PC-9 (cell line): ENCODE data around the gene SYT1. TPM values are rescaled to one million over a fixed set of nuclear protein-coding genes. Genes with fewer than 3 reads are reported as not detected.

ENCODE experiments used
- BruUV-seq: library from RNA; stranded (reverse); fragments of 400-500 nt; replicated peaks from 2 replicates; lab custom pipeline; 2021; lab: Mats Ljungman, UMichigan
- CTCF ChIA-PET: fragments of 300-600 bp; sonication (Branson Sonifier 250); formaldehyde crosslinking; loops from one replicate; lab custom pipeline; 2022; ENCODE audit warnings: antibody characterized with exemption; lab: Charles Lee
- POLR2A ChIA-PET: fragments of 300-600 bp; sonication (Branson Sonifier 250); formaldehyde crosslinking; loops from one replicate; lab custom pipeline; 2022; ENCODE audit warnings: antibody characterized with exemption; ENCODE audit not compliant: unreplicated experiment; lab: Charles Lee
- DNase-seq, 2 experiments: peaks; one replicate each; pipeline versions ENCODE4 v3.0.0 to v3.0.0-alpha.2; 2015 to 2022; ENCODE audit warnings: mixed read lengths in 1 of 2
- H2AFZ ChIP-seq: fragments of 200-600 bp; sonication (generic); 2 replicates; pipeline ENCODE4 v1.8.1; 2017; ENCODE audit warnings: antibody characterized with exemption
- H3F3A ChIP-seq: fragments of 200-600 bp; sonication (generic); 2 replicates; pipeline ENCODE4 v1.8.1; 2017; ENCODE audit warnings: antibody characterized with exemption, mild to moderate bottlenecking, low read depth; ENCODE audit not compliant: insufficient read depth
- H3K27ac ChIP-seq: fragments of 200-600 bp; sonication (generic); 2 replicates; pipeline ENCODE4 v1.6.1; 2016; ENCODE audit warnings: mixed run types
- H3K27me3 ChIP-seq: fragments of 200-600 bp; sonication (generic); 2 replicates; pipeline ENCODE4 v1.6.1; 2016; ENCODE audit warnings: low read depth, mixed run types; ENCODE audit not compliant: insufficient read depth
- H3K36me3 ChIP-seq: fragments of 200-600 bp; sonication (generic); 2 replicates; pipeline ENCODE4 v1.6.1; 2016; ENCODE audit warnings: low read depth, mixed run types
- H3K4me1 ChIP-seq: fragments of 200-600 bp; sonication (generic); replicated peaks from 2 replicates; pipeline ENCODE4 v1.6.1; 2016; ENCODE audit warnings: mixed run types; ENCODE audit not compliant: insufficient read depth
- H3K4me2 ChIP-seq: fragments of 200-600 bp; sonication (generic); 2 replicates; pipeline ENCODE4 v1.6.1; 2017; ENCODE audit warnings: mixed run types
- H3K4me3 ChIP-seq: fragments of 200-600 bp; sonication (generic); 2 replicates; pipeline ENCODE4 v1.6.1; 2016; ENCODE audit warnings: mixed run types
- H3K79me2 ChIP-seq: fragments of 200-600 bp; sonication (generic); 2 replicates; pipeline ENCODE4 v1.6.1; 2017; ENCODE audit warnings: low read depth, mixed run types
- H3K9me2 ChIP-seq: fragments of 200-600 bp; sonication (generic); 2 replicates; pipeline ENCODE4 v1.8.1; 2017; ENCODE audit warnings: mild to moderate bottlenecking; ENCODE audit not compliant: insufficient read depth
- H3K9me3 ChIP-seq: fragments of 200-600 bp; sonication (generic); 2 replicates; pipeline ENCODE4 v1.8.1; 2016; ENCODE audit warnings: low read depth; ENCODE audit not compliant: insufficient read depth
- H4K20me1 ChIP-seq: fragments of 200-600 bp; sonication (generic); 2 replicates; pipeline ENCODE4 v1.8.1; 2017; ENCODE audit not compliant: insufficient read depth
- CTCF ChIP-seq: fragments of 200-600 bp; sonication (generic); conservative IDR thresholded peaks from 2 replicates; pipeline ENCODE4 v1.6.1; 2017; ENCODE audit warnings: mixed run types, antibody characterized with exemption, mild to moderate bottlenecking, moderate library complexity
- EZH2 ChIP-seq: fragments of 200-600 bp; sonication (generic); IDR thresholded peaks from 2 replicates; pipeline ENCODE4 v1.8.0; 2017; ENCODE audit warnings: antibody characterized with exemption, low read depth
- intact Hi-C: fragments of 100-400 bp; cut with micrococcal nuclease; formaldehyde crosslinking; loops from one replicate; pipeline ENCODE4 v1.10.0; 2022; ENCODE audit not compliant: unreplicated experiment
- total RNA-seq: library from RNA; stranded (reverse); gene quantifications from 2 replicates; pipeline ENCODE4 v1.2.3, GENCODE V29; 2021

Gene SYT1
- total RNA-seq, 1 experiment from 2014 or later, result 1.2 TPM

DNA sequence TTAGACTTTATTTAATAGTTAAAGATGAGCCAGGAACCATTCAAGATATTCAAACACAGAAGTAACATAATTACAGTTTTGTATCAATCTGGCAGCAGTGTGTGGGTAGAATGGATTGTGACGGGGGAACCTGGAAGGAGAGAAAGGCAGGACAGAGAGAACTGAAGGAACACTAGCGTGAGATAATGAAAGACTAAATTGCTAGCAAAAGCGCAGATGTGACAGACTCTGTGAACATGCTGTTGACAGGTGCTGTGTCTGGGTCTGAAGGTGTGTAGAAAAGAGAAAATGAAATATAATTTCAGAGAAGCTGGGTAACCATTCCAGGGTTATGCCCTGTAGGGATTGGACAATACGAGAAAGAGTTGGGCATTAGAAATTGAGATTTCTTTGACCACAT lies 372.3 kb downstream of the SYT1 start:
- H4K20me1 ChIP-seq, result no peaks in the 10 kb centered on the region
- no peak overlapping the region for H3K4me2 ChIP-seq
- ChIA-PET CTCF (no interaction called here), POLR2A (no interaction called here)
- H3K4me1 ChIP-seq, result no peaks in the 10 kb centered on the region
- H3F3A ChIP-seq, result no peaks in the 10 kb centered on the region
- TF ChIP-seq EZH2 (no peak), CTCF (no peak)
- no peaks in the 10 kb centered on the region for H3K79me2 ChIP-seq
- no peaks in the 10 kb centered on the region for H3K27me3 ChIP-seq
- no peaks in the 10 kb centered on the region for H3K9me2 ChIP-seq
- H3K4me3 ChIP-seq, result no peak overlapping the region
- H3K9me3 ChIP-seq, result no peaks in the 10 kb centered on the region
- H3K27ac ChIP-seq, result no peak overlapping the region
- H3K36me3 ChIP-seq, result no peaks in the 10 kb centered on the region
- no peak for DNase-seq
- H2AFZ ChIP-seq, result no peak overlapping the region
- intact Hi-C loops, result no loop called here
- no TSS peak for BruUV-seq

- POLR2A ChIA-PET, result no interaction called here
Observed at GRCh38 chr12:79238246-79238645, 373.7 kb downstream of the SYT1 start.

DNA sequence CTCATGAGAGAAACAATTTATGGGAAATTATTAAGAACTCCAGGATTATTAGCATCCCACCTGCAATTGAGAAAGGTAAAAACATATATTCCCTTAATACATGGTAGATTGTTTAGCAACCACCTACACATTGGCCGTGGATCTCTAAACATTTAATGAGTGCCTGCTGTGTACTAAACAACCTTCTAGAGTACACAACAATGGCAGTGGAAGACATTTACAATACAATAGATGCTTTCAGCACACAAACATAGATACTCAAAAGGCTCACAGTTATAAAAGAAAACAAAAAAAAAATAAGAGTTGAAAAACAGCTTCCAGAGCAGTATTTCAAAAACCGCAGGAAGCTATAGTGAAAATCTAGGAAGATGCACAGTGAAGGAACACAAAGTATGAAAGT lies 382.9 kb downstream of the SYT1 start:
- Histone ChIP-seq H3K4me1 (no peaks in the 10 kb centered on the region), H2AFZ (no peak overlapping the region), H4K20me1 (no peaks in the 10 kb centered on the region), H3K27ac (no peak overlapping the region), H3K79me2 (no peaks in the 10 kb centered on the region), H3K4me2 (no peak overlapping the region), H3K9me2 (no peaks in the 10 kb centered on the region), H3K9me3 (peaks cover under 1% of the 10 kb centered on the region; the same call in 1 of the 2 replicates), H3K27me3 (no peaks in the 10 kb centered on the region), H3F3A (no peaks in the 10 kb centered on the region), H3K4me3 (no peak overlapping the region), H3K36me3 (no peaks in the 10 kb centered on the region)
- intact Hi-C loops, result no loop called here
- ChIA-PET POLR2A (no interaction called here), CTCF (no interaction called here)
- DNase-seq, result no peak
- no peak for TF ChIP-seq CTCF
- no peak for TF ChIP-seq EZH2
- BruUV-seq, result no TSS peak

More at GRCh38 chr12:79238246-79238645, 373.7 kb downstream of the SYT1 start:
- Histone ChIP-seq H3K9me3 (peaks cover 6% of the 10 kb centered on the region; the same call in 1 of the 2 replicates), H3F3A (no peaks in the 10 kb centered on the region), H3K27ac (no peak overlapping the region), H3K36me3 (no peaks in the 10 kb centered on the region), H3K4me3 (no peak overlapping the region), H3K79me2 (no peaks in the 10 kb centered on the region), H3K9me2 (no peaks in the 10 kb centered on the region), H3K4me1 (no peaks in the 10 kb centered on the region), H2AFZ (no peak overlapping the region), H3K4me2 (no peak overlapping the region), H4K20me1 (no peaks in the 10 kb centered on the region), H3K27me3 (no peaks in the 10 kb centered on the region)
- intact Hi-C loops, result no loop called here
- BruUV-seq, result no TSS peak
- no peak for DNase-seq
- CTCF ChIA-PET, result interaction anchor here (0.6 kb wide), 1 partner anchor 1313 kb away, joined by 16 read pairs; no protein-coding TSS in a partner anchor
- no peak for TF ChIP-seq CTCF
- no peak for TF ChIP-seq EZH2
